Measurements from ENCODE around the gene C16orf86. TPM values are rescaled to one million over a fixed set of nuclear protein-coding genes. Genes with fewer than 3 reads are reported as not detected.

C16orf86 gene
- total RNA-seq, 3 donors from 2014 or later = 0.35 to 0.63 (median 0.46) TPM

GRCh38 chr16:67668495-67669157 is 2.0 kb downstream of the C16orf86 start:
- peaks cover 20% of the 10 kb centered on the region for H3K4me1 Mint-ChIP-seq (ENCODE audit: low read depth)
- H3K27me3 Mint-ChIP-seq (ENCODE audit: low read depth) = no peaks in the 10 kb centered on the region
- H3K4me3 Mint-ChIP-seq = peak overlapping the region; percentile 29

GRCh38 chr16:67669499-67670101 is 3.0 kb downstream of the C16orf86 start:
- Mint-ChIP-seq H3K36me3 (ENCODE audit: insufficient read depth) (no peaks in the 10 kb centered on the region), H3K4me1 (ENCODE audit: low read depth) (peaks cover 18% of the 10 kb centered on the region), H3K9me3 (no peaks in the 10 kb centered on the region), H3K4me3 (no peak overlapping the region), H3K27me3 (ENCODE audit: low read depth) (no peaks in the 10 kb centered on the region)
- no peak for DNase-seq
- ATAC-seq = no peak

More at GRCh38 chr16:67668495-67669157, 2.0 kb downstream of the C16orf86 start:
- ATAC-seq (peak in 1 of 2 donors; percentile 8), DNase-seq (no peak)
- Mint-ChIP-seq H3K36me3 (ENCODE audit: insufficient read depth) (peaks cover 2% of the 10 kb centered on the region), H3K9me3 (no peaks in the 10 kb centered on the region)

GRCh38 chr16:67672306-67672705 is 5.7 kb downstream of the C16orf86 start:
- Mint-ChIP-seq H3K4me3 (no peak overlapping the region), H3K9me3 (no peaks in the 10 kb centered on the region), H3K36me3 (ENCODE audit: insufficient read depth) (no peaks in the 10 kb centered on the region), H3K4me1 (ENCODE audit: low read depth) (peaks cover 10% of the 10 kb centered on the region), H3K27me3 (ENCODE audit: low read depth) (no peaks in the 10 kb centered on the region)
- no peak for ATAC-seq
- DNase-seq = no peak

GRCh38 chr16:67672739-67673662 is 6.4 kb downstream of the C16orf86 start:
- H3K4me1 Mint-ChIP-seq (ENCODE audit: low read depth) = peaks cover 7% of the 10 kb centered on the region
- H3K27me3 Mint-ChIP-seq (ENCODE audit: low read depth) = no peaks in the 10 kb centered on the region
- peak; percentile 37 for DNase-seq
- no peaks in the 10 kb centered on the region for H3K9me3 Mint-ChIP-seq
- no peak overlapping the region for H3K4me3 Mint-ChIP-seq
- H3K36me3 Mint-ChIP-seq (ENCODE audit: insufficient read depth) = no peaks in the 10 kb centered on the region
- ATAC-seq = peak in 1 of 2 donors; percentile 29

GRCh38 chr16:67673712-67674580 is 7.3 kb downstream of the C16orf86 start:
- no peak for ATAC-seq

GRCh38 chr16:67674851-67675578 is 8.4 kb downstream of the C16orf86 start:
- no peaks in the 10 kb centered on the region for H3K27me3 Mint-ChIP-seq (ENCODE audit: low read depth)
- ATAC-seq (no peak), DNase-seq (no peak)
- no peak overlapping the region for H3K4me3 Mint-ChIP-seq
- peaks cover 3% of the 10 kb centered on the region for H3K4me1 Mint-ChIP-seq (ENCODE audit: low read depth)
- H3K36me3 Mint-ChIP-seq (ENCODE audit: insufficient read depth) = peaks cover 2% of the 10 kb centered on the region
- H3K9me3 Mint-ChIP-seq = no peaks in the 10 kb centered on the region

More at GRCh38 chr16:67673712-67674580, 7.3 kb downstream of the C16orf86 start:
- Mint-ChIP-seq H3K36me3 (ENCODE audit: insufficient read depth) (peaks cover 2% of the 10 kb centered on the region), H3K27me3 (ENCODE audit: low read depth) (no peaks in the 10 kb centered on the region), H3K4me3 (no peak overlapping the region), H3K9me3 (no peaks in the 10 kb centered on the region), H3K4me1 (ENCODE audit: low read depth) (peaks cover 4% of the 10 kb centered on the region)
- DNase-seq = no peak

GRCh38 chr16:67675579-67675935 is 8.9 kb downstream of the C16orf86 start:
- H3K4me1 Mint-ChIP-seq (ENCODE audit: low read depth) = peaks cover 3% of the 10 kb centered on the region
- no peak for DNase-seq
- H3K9me3 Mint-ChIP-seq = no peaks in the 10 kb centered on the region
- no peak overlapping the region for H3K4me3 Mint-ChIP-seq
- H3K36me3 Mint-ChIP-seq (ENCODE audit: insufficient read depth) = peaks cover 2% of the 10 kb centered on the region
- no peak for ATAC-seq
- no peaks in the 10 kb centered on the region for H3K27me3 Mint-ChIP-seq (ENCODE audit: low read depth)

GRCh38 chr16:67675999-67676398 is 9.4 kb downstream of the C16orf86 start:
- H3K4me1 Mint-ChIP-seq (ENCODE audit: low read depth) = peaks cover 3% of the 10 kb centered on the region
- ATAC-seq (no peak), DNase-seq (no peak)
- H3K36me3 Mint-ChIP-seq (ENCODE audit: insufficient read depth) = peaks cover 2% of the 10 kb centered on the region
- no peak overlapping the region for H3K4me3 Mint-ChIP-seq
- H3K9me3 Mint-ChIP-seq = no peaks in the 10 kb centered on the region
- H3K27me3 Mint-ChIP-seq (ENCODE audit: low read depth) = no peaks in the 10 kb centered on the region

GRCh38 chr16:67676516-67676915 is 9.9 kb downstream of the C16orf86 start:
- peaks cover 3% of the 10 kb centered on the region for H3K4me1 Mint-ChIP-seq (ENCODE audit: low read depth)
- H3K27me3 Mint-ChIP-seq (ENCODE audit: low read depth) = no peaks in the 10 kb centered on the region
- ATAC-seq = no peak
- H3K9me3 Mint-ChIP-seq = no peaks in the 10 kb centered on the region
- no peak overlapping the region for H3K4me3 Mint-ChIP-seq
- DNase-seq = no peak
- peaks cover 2% of the 10 kb centered on the region for H3K36me3 Mint-ChIP-seq (ENCODE audit: insufficient read depth)

- Mint-ChIP-seq H3K36me3 (ENCODE audit: insufficient read depth) (peaks cover 2% of the 10 kb centered on the region), H3K4me1 (ENCODE audit: low read depth) (peaks cover 3% of the 10 kb centered on the region), H3K4me3 (no peak overlapping the region), H3K27me3 (ENCODE audit: low read depth) (no peaks in the 10 kb centered on the region), H3K9me3 (no peaks in the 10 kb centered on the region)
- no peak for ATAC-seq
- DNase-seq = no peak
Measured at GRCh38 chr16:67676939-67677338, 10.3 kb downstream of the C16orf86 start.

GRCh38 chr16:67677712-67678111 is 11.1 kb downstream of the C16orf86 start:
- H3K4me1 Mint-ChIP-seq (ENCODE audit: low read depth) = no peaks in the 10 kb centered on the region
- DNase-seq = no peak
- ATAC-seq = no peak
- H3K27me3 Mint-ChIP-seq (ENCODE audit: low read depth) = no peaks in the 10 kb centered on the region
- H3K9me3 Mint-ChIP-seq = no peaks in the 10 kb centered on the region
- peaks cover 7% of the 10 kb centered on the region for H3K36me3 Mint-ChIP-seq (ENCODE audit: insufficient read depth)
- H3K4me3 Mint-ChIP-seq = no peak overlapping the region

GRCh38 chr16:67678354-67679023 is 11.9 kb downstream of the C16orf86 start:
- peaks cover 8% of the 10 kb centered on the region for H3K36me3 Mint-ChIP-seq (ENCODE audit: insufficient read depth)
- no peak overlapping the region for H3K4me3 Mint-ChIP-seq
- no peak for ATAC-seq
- no peaks in the 10 kb centered on the region for H3K4me1 Mint-ChIP-seq (ENCODE audit: low read depth)
- H3K27me3 Mint-ChIP-seq (ENCODE audit: low read depth) = no peaks in the 10 kb centered on the region
- H3K9me3 Mint-ChIP-seq = no peaks in the 10 kb centered on the region
- no peak for DNase-seq

Data from activated T-cell treated with anti-CD3 and anti-CD28 coated beads, Interleukin-2, amount 50 U/mL, for 4 hours (primary cell).